HG03558 (cell line): ENCODE results near the gene NRAP.

Source experiments
- ATAC-seq: cut with Tn5 transposase; IDR thresholded peaks from one replicate; pipeline ENCODE4 v1.9.1; 2021; ENCODE audit warnings: moderate number of reproducible peaks; ENCODE audit not compliant: unreplicated experiment; ENCODE audit errors: extremely low read depth

Gene NRAP

DNA sequence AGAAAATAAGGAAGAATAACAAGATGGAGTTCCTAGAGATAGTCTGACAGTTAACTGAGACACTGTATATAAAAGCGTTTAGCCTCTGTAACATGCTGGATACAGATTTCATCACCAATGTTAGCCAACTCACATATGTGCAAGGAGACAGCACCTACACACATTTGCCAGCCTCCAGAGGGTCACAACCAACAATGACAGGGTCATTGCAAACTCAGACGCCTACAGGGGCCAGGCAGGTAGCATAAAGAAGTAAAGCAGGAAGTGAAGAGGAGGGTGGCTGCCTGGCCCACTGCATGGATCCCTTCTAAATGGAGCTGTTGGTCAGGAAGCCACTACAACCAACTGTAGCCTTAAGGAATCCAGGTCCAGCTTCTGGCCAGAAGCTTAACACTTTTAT is 50.4 kb downstream of the NRAP start:
- no peak for ATAC-seq

DNA sequence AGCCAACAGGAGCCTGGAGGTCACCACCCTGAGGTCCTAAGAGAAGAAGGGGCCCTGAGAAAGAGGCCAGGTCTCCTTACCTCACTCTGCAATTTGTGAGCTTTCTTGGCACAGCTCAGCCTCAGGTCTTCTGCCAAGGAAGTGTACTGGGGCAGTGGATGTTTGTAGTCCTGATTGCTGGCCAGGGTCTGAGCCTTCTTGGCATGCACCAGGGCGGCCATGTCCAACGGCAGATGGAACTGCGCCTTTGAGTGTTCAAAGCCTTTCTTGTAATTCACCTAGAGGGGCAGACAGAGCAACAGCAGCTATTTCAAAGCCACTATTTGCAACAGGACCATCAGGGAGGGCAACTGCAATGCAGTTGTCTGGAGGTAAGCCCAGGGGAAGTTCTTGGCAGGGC is 51.7 kb downstream of the NRAP start:
- ATAC-seq: no peak

DNA sequence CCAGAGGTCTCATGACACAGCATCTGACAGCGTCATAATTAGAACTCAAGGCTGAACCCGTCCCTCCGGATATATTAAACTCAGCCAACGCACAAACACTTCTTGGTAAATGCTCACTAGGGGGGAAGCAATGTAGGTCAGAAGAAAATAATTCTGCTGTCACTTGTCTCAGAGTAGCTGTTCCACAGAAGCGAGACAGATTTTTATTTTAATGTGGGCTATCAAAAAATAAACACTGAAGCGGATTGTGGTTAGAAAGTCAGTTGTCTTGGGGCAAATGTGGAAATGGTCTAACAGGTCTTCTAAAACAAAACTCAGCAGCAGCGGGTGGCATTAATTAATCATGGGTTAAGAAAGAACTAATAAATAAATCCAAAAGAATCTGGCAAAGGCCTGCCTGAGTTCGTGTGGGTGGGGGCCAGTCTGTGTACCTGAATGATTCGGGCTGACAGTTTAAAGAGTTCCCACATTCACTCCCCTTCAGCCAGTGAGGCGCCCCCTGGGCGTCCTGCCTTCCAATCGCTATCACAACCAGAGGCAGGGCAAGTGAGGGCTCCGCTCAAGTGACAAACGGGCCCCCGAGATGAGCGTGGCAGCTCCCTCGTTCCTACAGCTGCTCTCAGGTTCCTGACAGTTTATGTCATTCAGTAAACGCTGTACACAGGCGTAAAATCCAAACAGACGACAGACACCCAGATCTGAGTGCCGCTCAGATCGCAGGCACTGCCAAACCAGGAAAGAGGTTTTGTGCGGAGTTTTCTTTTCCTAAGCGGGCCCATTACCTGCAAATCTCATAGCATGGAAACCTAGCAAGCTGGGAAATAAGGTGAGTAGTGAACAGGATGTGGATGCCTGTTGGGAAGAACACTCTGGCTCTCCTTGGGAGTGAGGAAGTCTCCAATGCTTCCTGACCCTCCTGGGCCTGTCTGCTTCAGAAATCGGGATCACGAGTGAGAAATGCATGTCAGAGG is 52.9 kb downstream of the NRAP start:
- ATAC-seq: no peak

DNA sequence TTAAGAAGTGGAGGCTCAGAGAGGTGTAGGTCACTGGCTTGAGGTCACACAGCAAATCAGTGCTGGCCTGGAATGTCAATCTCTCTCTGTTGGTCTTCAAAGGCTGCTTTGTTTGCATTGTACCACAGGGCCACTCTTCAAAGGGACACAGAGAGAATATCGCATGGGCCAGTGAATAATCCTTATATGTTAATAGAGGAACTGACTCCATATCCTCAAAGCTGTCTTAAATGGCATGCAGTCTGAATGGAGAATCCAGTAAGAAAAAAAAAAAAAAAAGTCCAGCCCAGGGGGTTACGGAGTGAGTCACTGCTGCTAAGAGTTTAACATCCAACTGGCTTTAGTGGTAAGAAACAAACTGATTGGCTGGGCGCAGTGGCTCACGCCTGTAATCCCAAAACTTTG is 54.1 kb downstream of the NRAP start:
- no peak for ATAC-seq

DNA sequence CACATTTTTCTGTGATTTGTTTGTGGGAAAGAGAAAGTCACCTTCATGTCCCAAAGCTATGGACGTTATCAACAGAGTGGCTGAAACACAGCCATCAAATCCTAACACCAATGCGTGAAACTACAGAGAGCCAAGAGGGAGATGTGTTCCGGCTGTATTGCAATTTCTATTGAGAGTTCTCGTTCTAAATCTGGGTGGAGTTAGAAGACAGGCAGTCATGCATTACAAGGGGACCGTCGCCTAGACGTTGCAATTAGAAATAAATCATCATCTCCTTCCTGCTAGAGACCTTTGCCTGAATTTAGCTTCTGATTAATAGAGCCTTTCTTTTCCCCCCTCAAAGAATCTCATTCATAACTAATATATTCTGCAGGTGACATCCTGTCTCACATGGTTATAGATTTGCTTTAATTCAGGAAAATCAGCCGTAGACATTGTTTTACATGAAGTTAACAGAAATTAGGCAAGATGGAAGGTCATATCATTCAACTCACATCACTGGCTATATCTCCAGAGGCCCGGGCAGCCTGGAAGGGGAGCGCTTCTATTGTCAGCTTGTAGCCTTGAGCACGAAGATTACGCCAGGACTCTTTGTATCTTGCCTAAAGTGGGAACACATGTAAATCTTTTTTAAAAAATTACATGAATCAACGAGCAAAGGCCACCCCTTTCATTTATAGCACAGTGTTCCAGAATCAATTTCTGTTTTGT is 58.4 kb downstream of the NRAP start:
- ATAC-seq: no peak

DNA sequence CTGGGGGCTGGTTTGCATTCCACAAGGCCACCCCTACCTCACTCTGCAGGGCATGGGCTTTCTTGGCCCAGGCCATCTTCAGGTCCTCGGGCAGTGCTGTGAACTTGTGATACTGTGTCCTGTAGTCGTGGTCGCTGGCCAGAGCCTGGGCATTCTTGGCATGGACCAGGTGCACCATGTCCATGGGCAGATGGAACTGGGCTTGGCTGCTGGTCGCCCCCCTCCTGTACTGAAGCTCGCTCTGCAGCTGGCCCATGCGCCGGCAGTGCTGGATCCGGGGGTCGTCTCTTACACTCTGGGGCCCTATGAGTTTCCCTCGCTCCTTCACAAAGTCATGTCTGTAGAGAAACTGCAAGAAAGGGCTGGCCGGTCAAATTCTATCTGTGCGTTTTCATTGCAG is 59.3 kb downstream of the NRAP start:
- no peak for ATAC-seq

DNA sequence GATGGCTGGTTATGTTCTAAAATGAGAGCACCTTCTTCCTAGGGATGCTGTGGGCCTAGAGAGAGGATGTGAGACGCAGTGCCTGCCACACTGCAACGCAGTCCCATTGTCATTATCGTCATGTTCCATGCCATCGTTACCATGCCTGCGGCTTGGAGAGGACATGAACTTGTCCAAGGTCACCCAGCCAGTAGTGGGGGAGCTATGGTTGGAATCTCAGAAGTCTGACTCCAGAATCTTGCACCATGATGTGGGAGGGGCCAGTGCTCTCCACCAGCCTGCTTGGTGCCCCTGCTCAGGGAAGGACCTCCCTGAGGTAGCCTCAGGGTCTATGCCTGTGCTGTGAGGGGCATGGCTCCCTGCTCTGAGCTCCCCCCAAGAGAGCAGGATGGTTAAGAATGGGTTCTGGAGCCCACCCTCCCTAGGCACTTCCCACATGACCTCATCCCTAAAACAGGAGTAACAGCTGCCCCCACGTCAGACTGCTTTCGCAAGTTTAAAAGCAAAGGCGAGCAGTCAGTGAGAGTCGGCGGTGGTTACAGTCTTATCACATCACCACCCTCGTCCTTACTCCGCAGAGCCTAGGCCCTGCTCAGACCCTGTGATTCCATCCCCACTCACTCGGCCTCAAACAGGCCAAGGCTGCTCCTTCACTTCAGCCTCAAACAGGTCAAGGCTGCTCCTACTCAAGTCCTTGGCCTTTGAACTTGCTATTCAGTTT is 60.6 kb downstream of the NRAP start:
- ATAC-seq: no peak

DNA sequence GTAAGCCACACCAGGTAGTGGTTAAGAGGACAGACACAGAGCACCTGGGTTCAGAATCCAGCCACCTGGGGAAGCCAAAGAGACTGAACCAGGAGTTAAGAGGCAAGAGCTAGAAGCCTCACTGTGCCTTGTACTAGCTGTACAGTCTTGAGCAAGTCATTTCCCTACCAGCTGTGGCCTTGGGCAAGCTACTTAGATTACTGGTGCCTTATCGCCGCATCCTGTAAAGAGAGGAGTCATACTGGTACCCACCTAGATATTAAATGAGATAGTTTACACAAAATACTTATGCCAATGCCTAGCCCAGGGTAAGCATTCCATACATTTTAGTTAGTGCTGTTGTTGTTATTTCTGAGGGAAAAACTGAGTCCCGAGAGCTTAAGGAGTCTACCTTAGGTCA is 63.3 kb downstream of the NRAP start:
- ATAC-seq: no peak

DNA sequence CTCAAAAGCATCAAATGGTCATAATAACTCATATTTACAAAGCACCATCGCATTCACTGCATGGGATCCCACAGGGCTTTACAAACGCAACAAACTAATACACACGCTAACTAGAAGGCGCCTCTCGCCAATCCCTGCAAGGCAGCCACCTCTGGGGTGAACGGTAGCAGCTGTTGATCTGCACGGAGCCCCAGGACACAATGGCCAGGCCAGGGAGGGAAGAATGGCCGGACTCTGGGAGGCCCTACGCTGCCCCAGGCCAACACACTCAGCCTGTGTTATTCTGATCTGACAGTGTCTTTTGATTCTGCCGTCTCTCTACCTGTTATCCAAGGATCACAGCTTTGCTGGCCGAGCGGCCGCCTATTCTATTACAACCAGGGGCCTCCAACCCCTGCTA is 69.2 kb downstream of the NRAP start:
- ATAC-seq: no peak

DNA sequence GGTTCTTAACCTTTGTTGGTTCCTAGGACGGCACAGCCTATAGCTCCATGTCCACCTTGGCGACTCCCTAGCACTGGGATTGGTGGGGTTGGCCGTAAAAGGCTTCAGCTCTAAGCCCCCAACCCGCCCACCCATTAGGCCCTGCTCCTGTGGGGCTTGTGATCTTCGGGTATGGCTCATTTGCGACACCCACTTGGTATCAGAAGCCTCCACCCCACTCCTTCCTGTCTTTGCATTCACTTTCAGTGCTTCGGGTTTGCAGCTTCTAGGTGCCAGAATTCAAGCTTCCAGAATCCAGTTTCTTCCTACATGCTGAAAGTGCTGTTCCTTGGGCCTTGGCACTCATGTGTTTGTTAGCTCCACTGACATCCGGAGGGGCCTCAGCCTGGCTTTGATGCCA is 71.5 kb downstream of the NRAP start:
- ATAC-seq: no peak

DNA sequence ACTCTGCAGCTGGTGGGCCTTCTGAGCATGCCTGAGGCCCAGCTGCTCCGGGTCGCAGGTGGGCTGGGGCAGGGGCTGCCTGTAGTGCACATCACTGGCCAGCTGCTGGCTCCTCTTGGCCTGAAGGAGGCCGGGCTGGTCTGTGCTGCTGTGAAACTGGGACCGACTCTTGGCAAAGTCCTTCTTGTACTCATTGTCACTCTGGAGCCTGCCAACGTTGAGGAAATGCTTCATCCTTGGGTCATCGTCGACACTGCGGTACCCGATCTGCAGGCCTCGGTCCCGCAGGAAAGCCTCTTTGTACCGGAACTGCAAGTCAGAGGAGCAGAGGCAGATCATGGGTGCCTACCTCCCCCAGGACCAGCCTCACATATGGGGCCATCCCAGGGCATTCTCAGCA is 73.3 kb downstream of the NRAP start:
- no peak for ATAC-seq

DNA sequence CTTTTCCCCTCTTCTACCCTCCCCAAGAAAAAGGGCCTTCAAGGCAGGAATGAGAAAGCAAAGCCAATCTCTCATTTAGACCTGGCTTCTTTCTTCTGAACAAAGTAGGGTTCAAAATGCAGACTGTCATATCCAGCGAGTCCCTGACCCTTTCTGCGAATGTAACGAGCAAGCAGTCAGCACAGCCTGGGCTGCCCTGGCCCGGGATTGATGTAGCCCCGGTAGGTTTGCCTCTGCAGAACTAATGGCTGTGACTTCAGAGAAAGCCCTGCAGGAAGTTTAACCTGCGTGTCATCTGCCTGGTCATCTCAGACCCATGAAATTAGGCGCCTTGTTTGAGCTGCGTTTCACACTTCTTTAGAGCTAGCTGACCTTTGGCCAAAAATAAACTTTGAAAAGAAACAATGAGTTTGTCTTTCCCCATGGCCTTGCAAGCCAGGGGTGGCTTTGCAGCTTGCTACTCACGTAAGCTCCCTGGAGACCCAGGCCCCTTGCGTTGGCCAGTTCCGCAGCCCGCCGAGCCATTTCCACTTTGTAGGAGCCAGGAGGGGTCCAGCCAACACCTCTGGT is 74.6 kb downstream of the NRAP start:
- no peak for ATAC-seq

DNA sequence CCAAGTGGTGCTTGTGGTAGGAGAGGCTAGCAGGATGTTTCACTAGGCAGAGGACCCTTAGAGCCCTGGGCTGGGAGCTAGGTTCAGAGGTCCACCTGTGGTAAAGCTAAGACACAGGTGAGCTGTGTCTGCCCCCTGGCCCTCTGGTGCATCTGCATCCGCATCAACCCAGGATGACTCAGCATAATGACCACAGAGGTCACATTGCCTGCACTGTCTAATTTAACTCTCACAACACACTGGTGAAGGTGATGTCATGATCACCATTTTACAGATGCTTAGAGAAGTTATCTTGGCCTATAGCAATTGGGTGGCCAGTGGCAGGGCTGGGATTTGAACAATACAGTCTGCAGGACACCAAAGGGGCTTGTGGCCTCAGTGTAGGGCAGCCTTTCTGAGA is 77.9 kb downstream of the NRAP start:
- ATAC-seq: no peak

DNA sequence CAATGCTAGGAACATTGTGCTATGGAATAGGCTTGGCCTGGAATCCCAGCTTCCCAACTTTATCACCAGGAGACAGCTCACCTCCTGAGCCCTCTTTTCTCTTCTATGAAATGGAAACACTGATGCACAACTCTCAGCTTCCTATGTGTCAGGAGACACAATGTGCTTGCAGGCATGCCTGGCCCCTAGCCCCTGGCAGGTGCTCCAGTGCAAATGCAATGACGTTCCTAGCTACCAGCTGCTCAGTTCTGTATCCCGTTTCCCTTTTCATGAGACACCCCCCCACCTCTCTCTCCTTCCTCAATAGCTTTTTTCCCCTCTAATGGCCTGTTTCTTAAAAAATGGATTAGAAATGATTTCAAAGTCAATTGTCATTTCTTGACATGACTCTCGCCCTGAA is 80.3 kb downstream of the NRAP start:
- ATAC-seq: no peak

DNA sequence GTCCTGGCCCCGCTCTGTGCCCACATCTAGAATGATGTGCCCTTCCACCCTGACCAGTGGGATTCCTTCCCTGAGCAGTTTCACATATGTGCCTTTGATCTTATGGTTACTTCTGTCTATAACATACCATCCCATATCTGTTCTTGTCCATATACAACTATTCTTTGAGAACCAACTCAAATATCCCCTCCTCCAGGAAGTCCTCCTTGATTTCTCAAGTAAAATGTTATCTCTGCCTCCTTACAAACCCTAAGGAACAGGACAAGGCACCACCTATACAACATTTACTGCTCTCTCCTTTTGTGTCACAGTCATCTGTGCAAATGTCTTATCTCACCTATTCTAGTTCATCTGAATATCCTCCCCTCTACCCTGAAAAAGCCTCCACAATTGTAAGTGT is 82.7 kb downstream of the NRAP start:
- no peak for ATAC-seq

DNA sequence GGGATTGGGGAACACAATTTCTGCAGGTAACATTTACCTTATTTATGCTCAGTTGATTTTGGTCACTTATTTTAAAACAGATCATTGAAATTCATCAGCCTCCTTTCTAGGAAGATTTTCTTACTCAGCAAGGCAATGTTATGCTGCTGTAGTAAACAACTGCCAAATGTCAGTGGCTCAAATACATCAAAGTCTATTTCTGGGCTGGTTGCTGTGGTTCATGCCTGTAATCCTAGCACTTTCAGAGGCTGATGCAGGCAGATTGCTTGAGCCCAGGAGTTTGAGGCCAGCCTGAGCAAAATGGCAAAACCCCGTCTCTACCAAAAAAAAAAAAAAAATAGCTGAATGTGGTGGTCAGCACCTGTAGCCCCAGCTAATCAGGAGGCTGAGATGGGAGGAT is 85.1 kb downstream of the NRAP start:
- ATAC-seq: no peak

DNA sequence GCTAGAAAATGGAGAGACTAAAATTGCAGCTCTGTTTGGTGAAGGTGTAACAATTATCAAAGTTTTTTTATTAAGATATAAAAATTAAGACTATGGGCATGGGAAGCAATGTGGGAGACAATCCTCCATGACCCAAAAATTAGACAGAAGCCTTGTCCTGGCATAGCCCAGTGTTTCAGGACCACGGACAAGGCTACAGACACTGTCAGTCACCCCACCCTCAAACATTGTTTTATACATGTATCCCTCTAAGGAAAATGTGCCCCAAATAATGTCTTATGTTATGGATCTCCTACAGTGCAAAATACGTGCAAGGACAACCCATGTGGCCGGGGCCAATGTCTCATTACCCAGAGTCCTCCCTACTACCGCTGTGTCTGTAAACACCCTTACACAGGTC is 87.0 kb downstream of the NRAP start:
- no peak for ATAC-seq

DNA sequence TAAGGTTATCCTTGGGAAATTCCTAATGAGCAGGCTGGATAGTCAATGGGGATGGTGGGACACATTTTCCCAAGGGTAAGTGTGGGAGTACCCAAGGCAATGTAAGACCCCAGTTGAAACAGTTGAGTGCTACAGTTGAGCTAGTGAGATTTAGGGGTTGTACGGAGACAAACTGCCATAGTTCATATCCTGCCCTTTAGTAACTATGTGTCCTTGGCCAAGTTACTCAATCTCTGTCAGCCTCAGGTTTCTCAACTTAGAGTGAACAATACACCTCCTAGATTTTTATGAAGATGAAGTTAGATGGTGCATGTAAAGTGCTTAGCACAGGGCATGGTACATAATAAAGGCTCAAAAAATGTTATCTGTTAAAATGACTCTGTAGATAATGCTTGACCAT is 90.5 kb downstream of the NRAP start:
- no peak for ATAC-seq

DNA sequence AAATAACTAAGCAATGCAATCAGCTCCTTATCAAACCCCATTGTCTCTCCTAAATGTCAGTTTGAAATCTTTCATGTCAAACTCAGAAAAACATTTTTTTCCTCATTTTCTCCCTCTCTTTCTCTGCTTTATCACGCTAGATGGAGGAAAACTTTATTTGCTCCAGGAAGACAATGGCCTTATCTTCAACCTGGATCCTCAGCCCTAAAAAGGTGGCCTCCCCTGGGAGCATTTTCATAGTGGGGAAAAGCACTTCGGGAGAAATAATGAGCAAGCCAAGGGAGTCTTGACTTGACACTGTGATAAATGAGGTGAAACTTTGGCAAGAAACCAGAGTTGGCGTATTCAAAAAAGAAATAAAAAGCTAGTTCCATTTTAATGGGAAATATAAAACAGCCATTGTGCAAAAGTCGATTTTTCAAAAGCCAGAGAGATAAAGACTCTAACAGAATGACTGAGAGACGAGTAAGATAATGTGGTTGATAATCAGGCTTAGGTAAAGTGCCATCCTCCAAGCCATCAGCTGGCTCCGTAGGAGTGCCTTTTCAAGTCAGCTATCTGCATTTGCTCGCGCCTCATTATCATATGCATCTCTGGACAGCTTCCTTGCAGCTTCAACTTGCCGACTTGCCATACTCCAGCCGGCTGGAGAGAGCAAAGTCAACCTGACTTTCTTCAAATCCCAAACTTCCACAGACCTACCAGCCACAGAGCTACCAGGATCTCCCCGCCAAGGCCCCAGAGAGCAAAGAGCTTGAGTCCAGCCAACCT is 91.1 kb downstream of the NRAP start:
- no peak for ATAC-seq

DNA sequence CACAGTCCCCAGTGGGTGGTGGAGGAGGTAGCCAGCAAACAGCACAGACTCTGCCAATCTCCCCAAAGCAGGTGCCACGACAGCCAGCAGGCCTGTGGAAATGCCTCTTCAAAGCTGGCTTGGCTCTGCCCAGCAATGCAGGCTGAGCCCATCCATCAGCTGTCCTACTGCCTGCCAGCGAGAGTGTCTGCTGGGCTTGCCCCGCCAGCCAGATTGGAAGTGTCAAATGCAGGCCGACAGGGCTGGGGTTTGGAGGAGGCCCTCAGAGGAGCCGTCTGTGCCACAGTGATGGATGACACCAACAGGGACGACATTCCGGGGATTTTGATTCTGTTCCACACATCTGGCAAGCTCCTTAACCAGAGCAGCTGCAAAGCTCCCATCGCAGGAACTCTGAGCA is 94.3 kb downstream of the NRAP start:
- no peak for ATAC-seq
